HG02610 (cell line): ENCODE measurements around the gene NAT8.
"Not testable (repeated sequence)": the region's sequence is repeated elsewhere in the genome, so short reads cannot be mapped to it uniquely, and the experiment has no call there.

Source experiments
- ATAC-seq: cut with Tn5 transposase; IDR thresholded peaks from one replicate; pipeline ENCODE4 v1.9.1; 2021; ENCODE audit warnings: mild to moderate bottlenecking, moderate library complexity; ENCODE audit not compliant: unreplicated experiment

The NAT8 gene, protein sequence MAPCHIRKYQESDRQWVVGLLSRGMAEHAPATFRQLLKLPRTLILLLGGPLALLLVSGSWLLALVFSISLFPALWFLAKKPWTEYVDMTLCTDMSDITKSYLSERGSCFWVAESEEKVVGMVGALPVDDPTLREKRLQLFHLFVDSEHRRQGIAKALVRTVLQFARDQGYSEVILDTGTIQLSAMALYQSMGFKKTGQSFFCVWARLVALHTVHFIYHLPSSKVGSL

DNA sequence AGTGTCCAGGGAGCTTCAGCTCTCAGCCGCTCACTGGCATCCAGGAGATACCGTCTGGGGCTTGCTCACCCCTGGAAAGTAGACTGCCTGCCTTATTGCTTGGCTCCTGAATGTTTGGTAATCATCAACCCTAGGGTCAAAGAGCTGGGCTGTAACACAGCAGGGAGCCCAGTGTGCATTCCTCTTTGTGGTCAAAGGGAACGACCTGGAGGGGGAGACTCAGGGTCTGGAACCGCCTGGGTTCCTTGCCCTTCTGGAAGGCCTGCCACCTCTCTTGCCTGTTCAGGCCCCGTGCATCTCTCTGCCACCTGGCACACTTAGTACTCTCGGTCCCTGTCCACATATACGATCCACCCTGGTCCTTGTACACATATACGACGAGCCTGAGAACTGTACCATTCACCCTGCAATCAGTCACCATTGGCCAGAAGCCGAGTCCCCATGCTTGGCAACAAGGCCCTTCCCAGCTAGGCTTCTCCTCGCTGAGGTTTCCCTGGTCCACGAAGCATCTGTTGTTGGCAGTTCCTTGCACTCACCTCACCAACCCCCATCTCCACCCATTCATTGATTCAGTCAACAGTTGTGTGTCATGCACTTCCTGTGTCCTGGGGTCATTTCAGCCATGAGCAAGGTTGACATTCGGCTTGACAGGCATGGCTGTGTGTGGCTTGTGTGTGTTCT is at the start of gene NAT8:
Gene NAT8 (minus strand): TSS at position 85 of the 681 bp plus-strand sequence. CDS start 794 bp downstream, outside the sequence.
- no peak for ATAC-seq

DNA sequence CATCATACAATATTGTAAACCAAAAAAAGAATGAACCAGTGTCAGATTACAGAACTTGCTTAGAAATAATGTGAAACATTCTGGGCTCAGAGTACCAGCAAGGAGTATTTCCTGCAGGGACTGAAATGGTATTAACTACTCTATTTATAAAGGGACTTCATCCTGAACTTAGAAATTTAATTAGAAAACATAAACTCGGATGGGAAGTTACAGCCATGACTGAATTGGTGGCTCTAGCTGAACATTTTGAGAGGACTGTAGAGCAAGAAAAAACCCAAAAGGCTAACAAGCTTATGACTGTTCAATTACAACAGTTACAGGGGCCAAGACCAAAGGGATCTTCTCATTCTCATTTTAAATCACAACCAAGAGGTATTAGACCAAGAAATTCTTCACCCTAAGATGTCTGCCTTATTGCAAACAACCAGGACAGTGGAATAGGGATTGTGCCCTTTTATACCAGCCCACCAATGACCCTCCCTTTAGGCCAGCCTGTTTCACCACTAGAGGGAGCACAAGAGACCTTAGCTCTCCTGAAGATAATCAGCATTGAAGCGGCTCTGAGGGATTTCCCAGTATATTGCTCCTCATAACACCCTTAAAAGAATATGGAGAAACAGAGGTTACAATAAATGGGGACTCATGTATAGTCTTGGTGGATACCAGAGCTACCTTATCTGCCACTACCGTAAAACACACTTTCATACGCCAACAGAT is 48.3 kb upstream of the NAT8 start:
- ATAC-seq: not testable (repeated sequence)

DNA sequence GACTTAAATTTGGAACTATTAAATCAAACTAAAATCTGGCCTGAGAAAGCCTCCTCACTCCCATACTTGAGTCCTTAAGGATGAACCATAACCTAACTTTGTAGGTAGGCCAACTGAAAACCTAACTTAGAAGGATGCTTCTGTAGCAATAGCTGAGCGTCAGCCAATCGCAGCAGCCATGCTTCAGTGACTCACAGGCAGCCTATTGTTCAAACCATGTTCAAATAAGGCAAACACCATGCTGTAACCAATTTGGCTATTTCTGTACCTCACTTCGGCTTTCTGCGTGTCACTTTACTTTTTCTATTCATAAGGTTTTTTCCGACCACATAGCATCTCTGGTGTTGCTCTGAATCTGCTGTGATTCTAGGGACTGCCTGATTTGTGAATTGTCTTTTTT is 46.3 kb upstream of the NAT8 start:
- ATAC-seq: not testable (repeated sequence)

DNA sequence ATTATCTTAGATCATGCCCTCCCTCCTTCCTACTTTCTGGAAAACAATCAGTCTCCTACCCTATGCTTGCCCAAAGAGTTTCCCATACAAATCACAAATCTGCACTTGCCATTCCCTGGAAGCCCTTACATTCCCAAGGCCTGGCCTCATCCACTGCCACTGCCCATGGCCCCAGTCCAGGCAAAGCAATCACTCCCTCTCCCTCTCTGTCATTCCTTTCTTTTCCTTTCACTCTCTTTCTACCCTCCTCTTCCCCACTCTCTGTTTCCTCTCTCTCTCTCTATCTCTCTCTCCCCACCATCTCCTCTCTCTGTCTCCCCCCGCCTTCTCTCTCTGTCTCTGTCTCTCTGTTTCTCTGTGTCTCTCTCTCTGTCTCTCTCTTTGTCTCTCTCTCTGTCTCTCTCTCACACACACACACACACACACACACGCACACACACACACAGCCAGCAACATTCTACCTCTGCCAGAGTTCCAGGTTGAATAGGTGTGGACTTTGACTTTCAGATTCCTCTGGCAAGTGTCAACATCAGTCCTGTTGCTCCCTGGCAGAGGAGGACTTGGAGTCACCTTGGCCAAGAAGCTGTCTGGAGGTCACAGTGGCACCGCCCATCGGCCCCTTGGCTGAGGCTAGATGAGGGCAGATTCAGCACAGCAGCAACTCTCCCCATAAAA is 43.7 kb upstream of the NAT8 start:
- ATAC-seq: no peak

DNA sequence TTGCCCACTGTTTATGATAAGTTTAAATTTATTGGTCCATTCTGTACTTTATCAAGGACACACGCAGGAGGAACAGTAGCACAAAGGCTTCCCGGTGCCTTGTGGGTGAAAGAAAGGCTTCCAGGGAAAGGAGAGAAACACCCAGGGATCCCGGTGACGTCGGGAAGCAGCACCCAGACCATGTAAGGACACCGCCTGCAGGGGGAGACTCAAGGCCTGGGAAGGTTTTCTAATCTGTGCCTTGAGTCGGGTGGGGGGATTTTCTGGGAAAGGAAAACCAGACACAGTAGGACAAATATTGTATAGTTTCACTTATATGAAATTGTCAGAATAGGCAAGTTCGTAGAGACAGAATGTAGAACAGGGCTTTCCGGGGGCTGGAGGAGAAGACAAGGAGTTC is 42.7 kb upstream of the NAT8 start:
- not testable (repeated sequence) for ATAC-seq

DNA sequence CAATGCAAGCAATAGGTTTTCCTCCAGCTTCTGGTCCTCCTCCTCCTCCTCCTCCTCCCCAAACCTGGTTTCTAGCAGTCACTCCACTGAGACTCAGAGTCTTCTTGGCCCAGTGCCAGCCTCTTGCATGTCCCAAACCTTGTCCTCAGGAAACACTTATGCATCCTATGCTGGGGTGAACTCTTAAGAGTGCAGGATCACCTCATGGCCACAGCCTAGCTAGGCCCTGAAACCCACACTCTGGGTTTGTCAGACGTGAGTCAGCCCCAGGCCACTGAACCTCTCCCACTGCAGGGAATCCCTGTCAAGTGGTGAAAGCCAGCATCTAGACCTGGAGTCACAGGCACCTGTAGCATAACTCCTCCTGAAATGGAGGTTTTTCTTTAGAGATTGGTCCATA is 42.1 kb upstream of the NAT8 start:
- ATAC-seq: not testable (repeated sequence)

DNA sequence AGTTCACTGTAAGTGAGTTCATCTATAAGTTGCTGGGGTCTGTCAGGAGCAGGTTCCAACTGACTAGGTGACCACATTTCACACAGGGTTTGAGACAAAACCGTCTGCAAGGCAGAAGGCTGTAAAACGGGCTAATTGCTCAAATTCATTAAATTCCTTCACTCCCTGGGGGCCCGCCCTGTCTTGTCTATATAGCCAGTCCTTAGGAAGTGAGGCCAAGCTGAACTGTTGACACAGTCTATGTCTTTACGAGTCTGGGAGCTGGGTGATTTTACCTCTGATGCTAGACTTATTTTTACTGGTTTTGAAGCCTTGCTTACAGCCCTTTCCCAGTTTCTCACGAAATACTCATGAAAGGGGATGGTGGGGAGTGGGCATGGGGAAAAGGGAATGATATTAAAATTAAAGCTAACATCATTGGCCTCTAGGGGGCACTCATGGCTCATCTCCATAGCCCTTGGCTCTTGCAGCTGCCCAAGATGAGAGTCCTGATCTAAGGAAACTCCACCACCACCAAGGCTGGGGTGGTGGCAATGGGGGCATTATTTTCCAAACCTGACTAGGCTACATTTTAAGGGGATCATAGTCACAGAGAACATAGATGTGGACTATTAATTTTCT is 37.8 kb upstream of the NAT8 start:
- ATAC-seq: not testable (repeated sequence)

DNA sequence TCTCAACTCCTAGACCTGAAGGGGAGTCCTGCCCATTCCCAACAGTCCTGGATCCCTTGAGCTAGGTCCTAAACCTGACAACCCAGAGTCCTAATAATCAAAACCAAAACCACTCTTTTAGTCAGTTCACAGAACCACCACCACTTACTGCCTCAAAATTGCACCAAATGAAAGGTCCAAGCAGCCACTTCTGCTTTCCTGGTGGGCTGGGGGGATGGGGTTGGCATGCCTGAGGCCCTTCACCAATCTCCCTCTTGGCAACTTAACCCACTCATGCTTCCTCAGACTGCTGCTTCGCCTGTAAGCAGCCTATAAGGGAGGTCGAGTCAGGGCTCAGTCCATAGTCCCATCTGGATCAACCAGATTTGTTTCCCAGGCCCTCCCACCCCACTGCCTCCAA is 37.0 kb upstream of the NAT8 start:
- not testable (repeated sequence) for ATAC-seq

DNA sequence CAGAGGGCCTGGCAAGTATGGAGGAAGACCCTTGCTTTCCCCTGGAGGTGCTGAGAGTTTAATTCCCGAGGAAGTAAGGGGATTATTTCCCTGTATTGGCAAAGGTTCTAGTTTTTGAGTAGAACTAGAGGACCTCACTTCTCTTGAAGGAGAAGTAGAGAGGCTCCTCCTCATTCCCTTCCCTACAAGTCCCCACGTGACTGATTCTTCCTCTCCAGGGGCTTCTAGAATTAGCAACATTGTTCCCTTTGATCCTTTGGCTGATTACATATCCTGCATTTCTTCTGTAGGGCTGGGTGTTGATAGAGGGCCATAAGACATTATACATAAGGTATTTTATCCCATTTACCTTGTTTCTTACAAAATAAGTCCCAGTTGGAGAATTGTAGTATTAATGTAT is 35.8 kb upstream of the NAT8 start:
- not testable (repeated sequence) for ATAC-seq

DNA sequence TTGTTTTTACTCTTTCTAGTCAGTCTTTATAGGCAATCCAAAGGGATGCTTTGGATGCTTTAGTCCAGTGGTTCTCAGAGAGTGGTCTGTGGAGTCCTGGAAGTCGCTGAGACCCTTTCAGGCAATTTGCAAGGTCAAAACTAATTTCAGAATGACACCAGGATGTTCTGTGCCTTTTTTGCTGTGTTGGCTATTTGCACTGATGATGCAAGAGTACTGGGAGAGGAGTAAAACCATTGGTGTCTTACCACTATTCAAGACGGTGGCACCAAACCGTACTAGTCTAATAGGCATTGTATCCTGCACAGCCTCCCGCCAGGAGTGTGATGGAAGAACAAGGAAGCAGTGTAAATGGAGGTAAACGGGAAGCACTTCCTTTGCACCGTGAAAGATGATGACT is 34.0 kb upstream of the NAT8 start:
- ATAC-seq: not testable (repeated sequence)

DNA sequence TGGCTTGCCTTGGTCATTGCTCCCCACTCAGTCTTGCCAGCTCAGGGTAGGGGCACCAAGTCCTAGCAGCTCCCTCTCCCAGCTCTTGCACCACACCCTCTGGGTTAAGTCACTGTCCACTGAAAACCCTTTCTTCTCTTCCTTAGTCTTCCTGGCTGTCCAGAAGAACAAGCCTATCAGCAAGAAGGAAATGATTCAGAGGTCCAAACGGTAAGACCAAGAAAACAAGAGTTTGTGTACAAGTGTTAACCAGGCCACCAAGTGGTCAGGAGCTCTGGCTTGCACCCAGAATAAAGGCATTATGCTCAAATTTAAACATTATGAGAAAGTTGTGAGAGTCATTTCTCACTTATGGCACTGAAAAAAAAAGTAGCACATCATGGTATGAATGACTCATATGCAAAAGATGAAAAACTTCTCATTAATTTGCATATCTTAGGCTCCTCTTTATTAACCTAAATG is 32.5 kb upstream of the NAT8 start:
- ATAC-seq: peak; percentile 45

DNA sequence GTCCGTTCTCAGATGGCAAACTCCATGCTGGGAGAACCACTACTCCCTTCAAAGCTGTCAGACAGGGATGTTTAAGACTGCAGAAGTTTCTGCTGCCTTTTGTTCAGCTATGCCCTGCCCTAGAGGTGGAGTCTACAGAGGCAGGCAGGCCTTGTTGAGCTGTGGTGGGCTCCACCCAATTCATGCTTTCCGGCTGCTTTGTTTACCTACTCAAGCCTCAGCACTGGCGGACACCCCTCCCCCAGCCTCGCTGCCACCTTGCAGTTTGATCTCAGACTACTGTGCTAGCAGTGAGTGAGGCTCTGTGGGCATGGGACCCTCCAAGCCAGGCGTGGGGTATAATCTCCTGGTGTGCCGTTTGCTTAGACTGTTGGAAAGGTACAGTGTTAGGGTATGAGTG is 27.8 kb upstream of the NAT8 start:
- ATAC-seq: not testable (repeated sequence)

DNA sequence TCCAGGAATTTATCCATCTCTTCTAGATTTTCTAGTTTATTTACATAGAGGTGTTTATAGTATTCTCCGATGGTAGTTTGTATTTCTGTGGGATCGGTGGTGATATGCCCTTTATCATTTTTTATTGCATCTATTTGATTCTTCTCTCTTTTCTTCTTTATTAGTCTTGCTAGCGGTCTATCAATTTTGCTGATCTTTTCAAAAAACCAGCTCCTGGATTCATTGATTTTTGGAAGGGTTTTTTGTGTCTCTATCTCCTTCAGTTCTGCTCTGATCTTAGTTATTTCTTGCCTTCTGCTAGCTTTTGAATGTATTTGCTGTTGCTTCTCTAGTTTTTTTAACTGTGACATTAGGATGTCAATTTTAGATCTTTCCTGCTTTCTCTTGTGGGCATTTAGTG is 25.0 kb upstream of the NAT8 start:
- ATAC-seq: not testable (repeated sequence)

DNA sequence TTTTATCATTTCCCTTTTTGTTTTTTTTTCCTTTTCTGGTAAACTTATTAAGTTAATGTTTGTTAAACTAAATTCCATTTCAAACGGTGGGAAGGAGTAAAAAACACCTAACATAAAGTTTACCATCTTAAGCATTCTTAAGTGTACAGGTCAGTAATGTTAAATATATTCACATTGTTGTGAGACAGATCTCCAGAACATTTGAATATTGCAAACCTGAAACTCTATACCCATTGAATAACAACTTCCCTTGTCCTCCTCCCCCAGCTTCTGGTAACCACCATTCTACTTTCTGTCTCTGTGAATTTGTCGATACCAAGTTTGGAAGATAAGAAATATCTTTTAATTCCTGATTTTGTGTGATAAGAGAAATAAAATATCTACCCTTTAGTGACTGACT is 12.0 kb upstream of the NAT8 start:
- ATAC-seq: no peak

DNA sequence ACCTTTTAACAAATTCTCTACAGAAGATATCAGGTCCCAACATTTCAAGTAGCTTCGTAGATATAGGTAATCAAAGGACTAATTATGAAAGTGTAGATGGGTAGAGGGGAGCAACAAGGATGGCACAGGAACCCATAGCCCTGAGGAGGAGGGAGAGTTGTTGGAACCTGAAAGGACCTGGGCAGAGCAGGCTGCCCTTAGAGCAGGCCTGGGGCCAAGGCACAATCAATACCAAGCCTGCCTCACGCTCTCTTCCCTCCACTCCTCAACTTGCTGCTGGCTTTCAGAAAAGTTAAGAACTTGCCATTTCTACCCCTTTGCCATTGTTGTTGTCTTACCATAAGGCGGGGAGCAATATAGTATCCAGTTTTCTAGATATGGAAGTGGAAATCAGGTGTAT is 10.1 kb upstream of the NAT8 start:
- ATAC-seq: no peak

DNA sequence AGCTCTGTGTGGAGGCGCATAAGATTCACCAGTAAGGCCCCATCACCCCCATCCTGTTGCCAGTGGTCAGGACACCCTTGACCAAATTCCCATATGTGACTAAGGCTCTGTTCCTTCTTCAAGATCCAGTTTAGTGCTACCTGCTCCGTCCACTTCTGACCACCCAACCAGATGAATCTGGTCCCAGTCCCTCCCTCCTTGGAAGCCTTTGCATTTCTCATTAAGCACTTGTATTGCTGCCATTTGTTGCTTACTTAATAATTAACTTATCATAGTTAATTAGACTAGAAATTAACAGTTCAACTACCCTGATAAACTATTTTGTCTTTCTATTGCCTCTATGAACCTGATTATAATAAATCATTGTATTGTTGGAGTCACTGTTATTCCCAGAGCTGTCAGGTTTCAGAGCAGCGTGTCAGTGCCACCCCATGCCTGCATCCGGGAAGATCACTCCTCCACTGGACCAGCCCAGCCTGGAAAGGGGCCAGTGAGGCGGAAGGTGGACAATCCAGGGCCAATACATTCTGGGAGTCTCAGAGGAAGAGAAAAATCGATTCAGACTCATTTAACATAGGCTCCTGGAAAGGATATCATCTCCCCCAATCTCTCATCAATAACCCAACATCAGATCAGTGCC is 9.5 kb upstream of the NAT8 start:
- ATAC-seq: no peak

DNA sequence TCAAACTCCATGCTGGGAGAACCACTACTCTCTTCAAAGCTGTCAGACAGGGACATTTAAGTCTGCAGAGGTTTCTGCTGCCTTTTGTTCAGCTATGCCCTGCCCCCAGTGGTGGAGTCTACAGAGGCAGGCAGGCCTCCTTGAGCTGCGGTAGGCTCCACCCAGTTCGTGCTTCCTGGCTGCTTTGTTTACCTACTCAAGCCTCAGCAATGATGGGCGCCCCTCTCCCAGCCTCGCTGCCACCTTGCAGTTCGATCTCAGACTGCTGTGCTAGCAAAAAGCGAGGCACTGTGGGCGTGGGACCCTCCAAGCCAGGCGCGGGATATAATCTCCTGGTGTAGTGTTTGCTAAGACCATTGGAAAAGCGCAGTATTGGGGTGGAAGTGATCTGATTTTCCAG is 5.5 kb upstream of the NAT8 start:
- not testable (repeated sequence) for ATAC-seq

DNA sequence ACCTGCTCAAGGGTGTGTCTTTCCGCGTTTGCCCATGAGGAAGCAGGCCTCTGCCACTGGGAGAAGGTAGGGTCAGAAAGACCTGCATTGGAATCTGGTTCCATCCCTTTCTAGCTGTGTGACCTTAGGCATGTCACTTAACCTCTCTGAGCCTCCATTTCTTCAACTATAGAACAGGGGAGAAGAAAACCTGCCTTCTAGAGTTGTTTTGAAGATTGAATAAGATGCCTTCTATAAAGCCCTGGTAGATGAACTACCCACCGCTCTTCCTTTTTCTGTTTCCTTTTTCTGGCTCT is 507 bp downstream of the NAT8 start:
- ATAC-seq: no peak

DNA sequence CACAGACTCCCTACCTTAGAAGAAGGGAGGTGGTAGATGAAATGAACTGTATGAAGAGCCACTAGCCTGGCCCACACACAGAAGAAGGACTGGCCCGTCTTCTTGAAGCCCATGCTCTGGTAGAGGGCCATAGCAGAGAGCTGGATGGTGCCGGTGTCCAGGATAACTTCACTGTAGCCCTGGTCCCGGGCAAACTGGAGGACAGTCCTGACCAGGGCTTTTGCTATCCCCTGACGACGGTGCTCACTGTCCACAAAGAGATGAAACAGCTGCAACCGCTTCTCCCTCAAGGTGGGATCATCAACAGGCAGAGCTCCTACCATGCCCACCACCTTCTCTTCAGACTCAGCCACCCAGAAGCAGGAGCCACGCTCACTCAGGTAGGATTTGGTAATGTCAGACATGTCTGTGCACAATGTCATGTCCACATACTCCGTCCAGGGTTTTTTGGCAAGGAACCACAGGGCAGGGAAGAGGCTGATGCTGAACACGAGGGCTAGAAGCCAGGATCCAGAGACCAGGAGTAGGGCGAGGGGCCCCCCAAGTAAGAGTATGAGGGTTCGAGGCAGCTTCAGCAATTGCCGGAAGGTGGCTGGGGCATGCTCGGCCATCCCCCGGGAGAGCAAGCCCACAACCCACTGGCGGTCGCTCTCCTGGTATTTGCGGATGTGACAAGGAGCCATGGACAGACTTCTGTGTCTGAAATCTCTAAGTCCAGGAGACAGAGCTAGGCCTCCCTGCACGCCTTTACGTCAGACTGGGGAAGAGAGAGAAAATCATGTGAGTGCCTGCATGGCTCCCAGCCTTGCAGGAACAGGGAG is 1.1 kb downstream of the NAT8 start:
- ATAC-seq: no peak

DNA sequence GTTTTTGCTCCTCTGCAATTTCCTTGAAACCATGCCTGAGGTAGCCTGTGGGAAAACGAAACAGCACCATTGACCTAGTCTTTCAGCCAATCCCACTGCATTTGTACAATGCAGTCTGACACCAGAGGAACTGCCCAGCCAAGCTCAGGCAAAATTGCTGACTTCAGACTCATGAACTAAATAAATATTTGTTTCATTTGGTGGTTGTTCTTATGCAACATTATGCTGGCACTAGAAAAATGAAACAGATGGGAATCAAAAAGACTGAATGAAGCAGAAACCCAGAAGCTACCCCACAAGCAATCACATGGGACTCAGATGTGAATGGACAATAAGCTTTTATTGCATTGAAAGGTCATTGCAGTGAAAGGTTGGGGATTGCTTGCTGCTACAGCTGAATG is 1.7 kb downstream of the NAT8 start:
- no peak for ATAC-seq
